GM18498 (cell line): ENCODE data around the gene RMDN2.

Experiments
- ATAC-seq: cut with Tn5 transposase; IDR thresholded peaks from one replicate; pipeline ENCODE4 v1.9.1; 2021; ENCODE audit warnings: mild to moderate bottlenecking, moderate library complexity; ENCODE audit not compliant: unreplicated experiment

Gene RMDN2, protein sequence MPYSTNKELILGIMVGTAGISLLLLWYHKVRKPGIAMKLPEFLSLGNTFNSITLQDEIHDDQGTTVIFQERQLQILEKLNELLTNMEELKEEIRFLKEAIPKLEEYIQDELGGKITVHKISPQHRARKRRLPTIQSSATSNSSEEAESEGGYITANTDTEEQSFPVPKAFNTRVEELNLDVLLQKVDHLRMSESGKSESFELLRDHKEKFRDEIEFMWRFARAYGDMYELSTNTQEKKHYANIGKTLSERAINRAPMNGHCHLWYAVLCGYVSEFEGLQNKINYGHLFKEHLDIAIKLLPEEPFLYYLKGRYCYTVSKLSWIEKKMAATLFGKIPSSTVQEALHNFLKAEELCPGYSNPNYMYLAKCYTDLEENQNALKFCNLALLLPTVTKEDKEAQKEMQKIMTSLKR

DNA sequence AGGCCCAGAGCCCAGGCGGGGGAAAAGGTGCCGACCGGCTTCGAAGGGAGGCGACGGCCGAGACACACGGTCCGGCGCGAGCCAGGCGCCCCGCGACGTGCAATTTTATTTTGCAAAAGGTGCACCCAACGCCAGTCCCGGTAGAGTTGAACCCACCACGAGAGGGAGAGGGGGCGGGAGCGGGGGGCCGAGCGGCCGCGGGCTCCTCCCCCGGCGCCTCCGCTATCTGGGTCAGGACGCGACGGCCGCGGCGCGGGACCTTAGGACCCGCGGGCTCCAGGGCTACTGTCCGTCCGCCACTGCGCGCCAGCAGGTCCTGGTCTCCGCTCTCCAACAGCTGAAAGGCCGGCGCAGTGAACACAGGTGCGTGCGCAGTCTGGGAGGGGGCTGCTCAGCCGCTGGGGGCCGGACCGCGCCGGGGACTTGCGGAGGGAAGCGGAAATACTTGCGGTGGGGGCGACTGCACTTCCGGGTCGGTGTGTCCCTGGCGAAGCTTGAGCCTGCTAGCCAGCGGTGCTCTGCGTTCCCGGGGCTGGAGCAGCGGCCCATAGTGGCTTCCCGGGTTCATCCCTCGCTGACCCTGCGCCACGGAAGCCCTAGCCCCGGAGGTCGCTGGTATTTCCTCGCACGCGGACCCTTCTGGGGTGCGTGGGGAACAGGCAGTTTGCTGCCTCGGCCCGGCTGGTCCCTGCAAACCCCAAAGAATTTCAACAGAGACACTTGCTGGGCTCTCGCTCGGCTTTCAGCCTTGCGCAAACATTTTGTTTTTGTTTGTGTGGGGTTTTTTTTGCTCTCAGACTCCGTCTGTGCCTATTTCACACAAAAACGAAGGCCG, at the start of gene RMDN2:
RMDN2 (plus strand) TSS at position 225 of the 835 bp plus-strand sequence. CDS start 3,991 bp downstream, outside the sequence.
- ATAC-seq, result peak; percentile 89

DNA sequence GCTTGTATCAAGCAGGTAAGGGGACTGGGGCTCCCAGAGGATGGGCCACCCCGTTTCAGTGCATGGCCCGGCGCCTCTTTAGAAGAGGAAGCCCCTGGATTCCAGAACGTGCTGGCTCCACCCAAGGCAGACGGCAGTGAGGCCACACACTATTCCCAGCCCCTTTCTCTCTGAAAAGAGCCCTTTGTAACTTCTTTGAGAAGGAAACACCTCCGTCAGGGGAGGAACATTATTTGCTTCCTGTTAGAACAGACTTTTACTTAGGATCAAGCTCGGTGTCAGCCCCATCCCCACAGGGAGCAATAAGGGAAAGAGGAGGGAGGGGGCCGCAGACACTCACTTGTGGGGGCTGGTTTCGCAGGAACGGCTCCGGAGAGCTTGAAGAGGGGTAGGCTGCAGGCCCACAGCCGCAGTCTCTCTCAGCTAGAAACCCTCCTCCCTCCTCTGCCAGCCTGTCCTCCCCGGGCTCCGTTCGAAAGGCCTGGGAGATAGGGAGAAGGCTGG, 49.6 kb upstream of the RMDN2 start:
- ATAC-seq, result no peak

DNA sequence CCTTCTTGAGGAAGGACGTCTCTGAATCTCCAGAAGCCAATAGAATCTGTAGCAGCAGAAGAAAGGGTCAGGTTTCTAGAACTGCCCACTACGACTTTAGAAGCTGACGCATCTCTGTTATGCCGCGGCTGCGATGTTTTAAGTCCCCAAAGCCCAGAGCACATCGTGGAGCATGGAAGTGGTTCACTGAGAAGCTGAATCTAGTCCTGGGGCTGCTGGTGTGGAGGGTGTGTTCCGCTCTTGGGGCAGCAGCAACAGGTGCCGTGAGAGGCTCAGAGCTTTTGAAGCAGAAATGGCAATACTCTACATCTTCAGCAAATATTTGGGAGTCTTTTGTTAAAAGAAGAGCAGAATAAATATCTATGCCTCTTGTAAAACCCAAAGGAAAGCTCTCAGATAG, 48.9 kb upstream of the RMDN2 start:
- ATAC-seq, result no peak

DNA sequence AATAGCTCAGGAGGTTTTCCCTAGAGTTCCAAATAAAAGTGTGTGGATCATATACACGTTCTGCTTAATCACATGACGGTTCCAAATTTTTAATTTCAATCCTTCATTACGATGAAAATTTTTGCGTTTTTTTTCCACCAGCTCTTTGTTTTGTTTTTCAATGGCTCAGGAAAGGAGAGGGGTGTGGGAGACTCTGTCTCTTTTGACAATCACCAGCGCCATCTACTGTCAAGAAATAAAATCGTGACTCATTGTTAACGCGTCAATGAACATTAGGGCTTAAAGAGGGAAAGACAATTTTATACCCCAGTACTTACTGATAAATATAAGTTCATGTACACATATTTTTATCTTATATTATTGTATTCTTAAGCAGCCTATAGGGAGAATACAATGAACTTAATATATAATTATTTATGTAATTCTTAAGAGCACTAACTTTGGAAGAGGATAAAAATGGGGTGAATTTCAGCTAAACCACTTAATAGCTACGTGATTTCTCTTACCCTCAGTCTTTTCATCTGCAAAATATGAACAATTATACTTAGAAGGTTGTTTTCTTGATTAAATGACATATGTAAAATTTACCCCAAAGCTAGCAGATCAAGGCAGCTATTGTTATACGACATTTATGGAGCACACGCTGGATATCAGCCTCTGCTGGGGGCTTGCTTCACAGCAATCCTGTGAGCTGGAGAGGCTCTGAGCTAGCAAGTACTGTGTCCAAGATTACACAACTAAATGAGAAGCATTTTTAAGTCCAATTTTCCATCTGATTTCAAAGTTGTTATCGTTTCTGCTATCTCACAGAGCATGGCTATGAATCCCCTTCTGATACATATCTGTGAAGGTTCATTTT, 47.4 kb upstream of the RMDN2 start:
- ATAC-seq, result no peak

DNA sequence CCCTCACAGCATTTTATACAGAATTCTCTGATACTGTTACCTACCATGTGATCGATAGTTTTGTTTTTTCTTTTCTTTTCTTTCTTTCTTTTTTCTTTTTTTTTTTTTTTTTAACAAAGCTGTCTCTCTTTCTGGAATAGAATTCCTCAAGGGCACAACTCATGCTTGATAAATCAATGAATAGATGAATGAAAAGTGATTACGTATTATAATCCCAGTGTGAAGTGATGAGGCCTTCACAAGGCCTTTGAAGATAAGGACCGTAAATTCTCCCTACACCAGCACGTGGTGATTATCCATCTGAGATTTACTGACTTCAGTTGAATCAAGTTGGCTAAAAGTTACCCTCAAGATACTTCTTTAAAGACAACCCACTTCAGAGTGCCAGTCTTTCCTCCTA, 46.6 kb upstream of the RMDN2 start:
- ATAC-seq, result no peak

DNA sequence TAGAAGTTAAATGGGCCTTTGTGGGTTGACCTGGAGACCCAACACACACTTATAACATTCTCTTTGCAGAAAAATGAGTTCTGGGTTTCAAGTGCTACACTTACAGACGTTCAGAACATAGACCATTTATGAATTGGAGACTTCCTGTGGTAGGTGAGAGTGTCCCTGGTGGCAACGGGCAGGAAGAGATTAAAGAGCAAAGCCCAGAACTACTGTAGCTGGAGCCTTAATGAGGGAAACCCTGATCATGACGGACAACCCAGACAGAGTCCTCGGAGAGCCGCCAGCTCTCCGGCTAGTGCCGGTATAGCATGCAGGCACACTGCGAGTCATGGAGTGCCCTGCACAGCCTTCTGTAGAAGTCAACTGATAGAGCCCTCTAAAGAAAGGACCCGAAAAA, 44.5 kb upstream of the RMDN2 start:
- ATAC-seq, result no peak

DNA sequence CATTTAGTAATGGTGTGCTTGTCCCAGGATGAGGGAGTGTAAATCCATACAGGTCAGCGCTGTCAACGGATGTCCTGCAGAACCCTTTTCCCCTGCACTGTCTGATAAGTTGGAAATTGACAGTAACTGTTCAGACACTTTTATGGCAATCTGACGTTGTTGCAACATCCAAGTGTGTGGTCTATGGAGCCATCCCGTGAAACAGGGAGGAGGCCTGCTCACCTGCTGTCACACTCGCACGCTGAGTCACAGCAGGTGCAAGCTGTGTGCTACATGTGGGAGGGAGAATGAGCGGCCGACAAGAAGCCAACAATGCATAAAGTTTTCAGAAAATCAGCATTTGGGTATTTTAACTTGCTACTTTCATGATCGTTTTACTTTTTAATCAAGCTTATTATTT, 43.7 kb upstream of the RMDN2 start:
- ATAC-seq, result no peak

DNA sequence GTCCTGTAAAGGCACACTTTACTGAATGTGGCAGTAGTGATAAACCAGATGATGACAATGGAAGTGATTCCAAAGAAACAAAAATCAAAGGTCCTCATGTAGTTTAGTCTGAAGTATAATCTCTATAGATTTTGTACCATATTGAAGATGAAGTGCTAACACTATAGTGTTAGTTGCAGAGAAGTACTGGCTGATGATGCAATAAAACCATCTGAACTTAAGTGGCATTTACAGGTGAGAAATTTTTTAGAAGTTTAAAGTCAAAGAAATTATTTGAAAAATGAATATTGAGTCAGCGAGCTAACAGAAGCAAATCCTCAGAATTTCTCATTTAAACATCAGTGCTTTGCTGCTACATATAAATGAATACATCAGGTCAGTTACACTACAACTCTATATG, 43.1 kb upstream of the RMDN2 start:
- ATAC-seq, result no peak

DNA sequence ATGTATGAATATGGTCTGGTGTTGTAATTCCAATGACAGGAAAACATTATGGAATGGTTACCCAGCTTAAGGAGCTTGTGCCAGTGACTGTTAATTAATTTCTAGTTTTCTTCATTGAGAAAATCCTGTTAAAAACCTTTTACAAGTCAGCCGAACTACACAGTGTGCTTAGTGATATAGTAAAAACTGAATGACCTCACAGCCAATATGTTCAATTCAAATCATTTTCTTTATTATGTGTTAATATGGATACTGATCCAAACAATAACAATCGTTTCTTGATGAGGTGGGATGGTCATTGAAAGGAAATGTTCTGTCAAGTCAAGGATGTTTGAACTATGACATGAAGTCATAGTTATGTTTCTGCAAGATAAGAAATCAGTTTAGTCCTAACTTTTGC, 41.6 kb upstream of the RMDN2 start:
- ATAC-seq, result no peak

DNA sequence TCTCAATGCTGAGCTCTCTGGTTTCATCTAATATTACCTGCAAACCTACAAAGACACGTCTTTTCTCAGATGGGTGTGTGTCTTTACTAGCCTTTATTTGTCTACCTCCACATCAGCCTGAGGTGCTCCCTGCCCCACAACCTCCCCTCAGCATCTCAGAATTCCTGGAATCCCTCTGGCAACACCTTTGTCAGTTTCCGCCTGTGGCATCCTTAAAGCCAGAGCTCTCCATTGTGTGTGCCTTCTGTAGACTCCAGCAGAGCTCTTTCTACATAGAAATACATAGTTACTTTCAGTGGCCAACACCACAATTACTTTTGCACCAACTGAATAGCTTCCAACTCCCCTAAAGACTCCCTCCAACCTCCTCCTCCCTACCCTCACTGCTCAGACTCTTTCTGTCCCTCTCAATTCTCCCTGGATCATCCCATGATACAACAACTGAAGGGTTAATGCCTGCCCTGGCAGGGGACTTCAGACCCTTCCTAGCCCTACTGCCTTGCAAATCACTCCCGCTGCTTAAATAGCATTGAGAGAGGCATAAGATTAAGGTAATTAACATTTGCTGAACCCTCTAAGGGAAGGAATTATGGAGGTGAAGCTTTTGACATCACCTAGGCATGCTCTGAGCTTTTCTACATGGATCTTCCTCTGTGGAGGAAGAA, 39.6 kb upstream of the RMDN2 start:
- no peak for ATAC-seq

DNA sequence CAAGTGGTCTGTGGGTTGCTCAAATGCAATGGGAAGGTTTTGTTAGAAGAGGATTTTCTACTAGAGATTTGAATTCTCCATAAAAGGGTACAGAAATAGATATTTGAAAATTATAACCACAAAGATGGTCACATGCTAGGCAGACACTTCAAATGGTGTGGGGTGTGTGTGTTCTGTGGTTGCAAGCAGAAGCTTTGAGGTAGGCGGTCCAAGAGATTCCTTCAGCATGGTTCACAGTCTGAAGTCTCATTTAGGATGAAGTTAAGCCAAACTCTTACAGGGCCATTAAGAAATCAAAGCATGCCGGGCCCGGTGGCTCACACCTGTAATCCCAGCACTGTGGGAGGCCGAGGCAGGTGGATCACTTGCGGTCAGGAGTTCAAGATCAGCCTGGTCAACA, 38.3 kb upstream of the RMDN2 start:
- no peak for ATAC-seq

DNA sequence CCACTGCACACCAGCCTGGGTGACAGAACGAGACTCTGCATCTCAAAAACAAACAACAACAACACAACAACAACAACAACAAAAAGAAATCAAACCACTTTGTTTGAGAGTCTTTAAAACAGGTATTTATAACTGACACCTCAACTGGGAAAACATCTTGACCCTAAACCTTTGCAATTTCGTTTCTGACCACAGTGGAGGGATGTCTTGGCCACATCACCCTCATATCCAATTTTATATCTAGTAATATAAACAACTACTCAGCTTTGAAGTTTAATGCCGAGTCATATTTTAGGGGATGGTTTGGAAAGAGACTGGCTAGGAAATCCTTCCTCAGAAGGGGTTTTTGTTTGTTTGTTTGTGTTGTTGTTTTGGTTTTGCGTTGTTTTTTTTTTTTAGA, 37.8 kb upstream of the RMDN2 start:
- no peak for ATAC-seq

DNA sequence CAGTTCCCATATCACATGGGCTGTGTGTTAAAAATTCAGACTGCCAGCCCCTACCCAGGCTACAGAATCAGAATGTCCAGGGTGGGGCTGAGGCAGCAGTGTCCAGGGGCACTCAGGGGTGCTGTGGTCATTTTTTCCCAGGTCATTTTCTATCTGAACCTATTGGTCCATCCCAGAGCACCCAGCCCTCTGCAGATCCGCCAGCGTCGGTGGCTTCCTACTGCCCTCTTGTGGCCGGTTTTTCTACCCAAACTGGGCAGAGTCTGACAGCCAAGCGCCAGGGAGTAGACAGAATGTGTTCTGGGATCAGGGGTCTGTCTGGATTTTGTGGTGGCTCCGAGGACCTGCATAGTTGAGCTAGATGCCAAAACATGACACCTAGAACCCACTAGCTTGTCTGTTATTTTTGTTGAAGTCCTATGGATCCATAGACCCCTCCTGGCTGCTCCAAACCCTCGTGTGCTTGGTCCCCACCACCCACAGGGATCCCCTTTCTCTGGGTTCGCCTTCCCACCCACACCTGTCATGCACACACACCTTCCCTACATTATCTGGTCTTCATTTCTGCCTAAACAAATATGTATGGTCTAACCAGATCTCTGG, 34.1 kb upstream of the RMDN2 start:
- peak; percentile 31 for ATAC-seq

DNA sequence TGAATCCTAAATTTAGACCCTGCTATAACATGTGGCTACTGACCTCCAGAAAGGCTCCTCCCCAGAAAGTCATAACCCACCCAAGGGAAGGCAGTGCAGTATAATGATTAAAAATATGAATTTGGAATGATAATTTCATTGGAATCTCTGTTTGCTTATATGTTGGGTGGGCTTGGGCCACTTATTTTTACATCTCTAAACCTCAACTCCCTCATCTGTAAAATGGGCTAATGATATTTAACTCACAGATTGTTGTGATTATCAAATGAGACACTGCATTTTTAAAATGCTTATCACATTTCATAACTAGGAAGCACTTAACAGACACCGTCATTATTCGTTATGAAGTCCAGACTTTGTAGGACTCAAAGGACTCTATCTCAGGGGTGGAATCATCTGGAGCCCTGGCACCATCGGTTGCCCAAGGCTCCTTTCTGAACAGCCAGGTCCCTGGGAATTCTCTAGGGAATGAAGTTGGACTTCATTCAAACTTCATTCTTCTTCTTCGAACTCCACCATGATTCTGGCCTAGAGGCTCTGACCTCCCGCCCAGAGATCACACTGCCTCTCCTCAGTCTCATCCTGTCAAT, 33.1 kb upstream of the RMDN2 start:
- no peak for ATAC-seq

DNA sequence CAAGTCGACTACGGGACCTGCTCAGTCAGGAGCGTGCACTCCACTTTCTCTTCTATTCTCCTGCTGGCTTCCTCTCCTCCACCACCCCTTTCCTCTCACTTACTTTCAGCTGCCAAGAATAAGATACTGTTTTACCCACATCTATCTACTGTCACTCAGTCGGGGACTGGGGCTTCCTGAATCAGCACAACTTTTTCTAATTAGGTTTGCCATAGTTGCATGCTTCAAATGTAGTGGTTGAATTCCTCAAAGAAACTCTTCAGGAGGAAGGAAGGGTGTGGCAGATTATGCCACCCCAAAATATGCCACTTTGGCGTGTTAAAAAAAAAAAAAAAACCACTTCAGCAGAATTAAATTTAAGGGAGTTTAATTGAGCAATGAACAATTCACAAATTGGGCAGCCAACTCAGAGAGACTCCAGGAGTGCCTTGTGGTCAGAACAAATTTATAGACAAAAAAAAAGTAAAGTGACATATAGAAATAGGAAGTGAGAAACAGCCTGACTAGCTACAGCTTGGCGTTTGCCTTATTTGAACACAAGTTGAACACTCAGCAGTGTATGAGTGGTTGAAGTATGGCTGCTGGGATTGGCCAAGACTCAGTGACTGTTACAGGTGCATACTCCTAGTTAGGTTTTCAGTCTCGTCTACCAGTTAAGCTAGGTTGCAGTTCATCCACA, 32.5 kb upstream of the RMDN2 start:
- peak; percentile 82 for ATAC-seq

DNA sequence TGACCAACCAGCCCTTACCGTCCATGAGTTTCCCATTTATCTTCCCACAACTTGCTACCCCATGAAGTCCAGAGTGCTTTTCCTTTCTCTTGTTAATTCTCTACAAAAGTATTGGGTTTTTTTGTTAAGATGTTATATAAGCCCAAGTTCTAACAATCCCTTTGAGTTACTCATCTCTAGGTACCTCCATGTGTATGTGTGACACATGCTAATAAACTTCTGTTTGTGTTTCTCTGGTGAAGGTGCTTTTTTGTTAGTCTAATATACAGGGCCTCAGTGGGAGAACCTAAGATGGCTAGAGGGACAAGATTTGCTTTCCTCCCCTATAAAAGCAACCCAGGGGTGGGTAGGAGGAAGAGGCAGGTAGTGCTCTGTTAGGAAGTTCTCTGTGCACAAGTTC, 31.8 kb upstream of the RMDN2 start:
- ATAC-seq, result no peak

DNA sequence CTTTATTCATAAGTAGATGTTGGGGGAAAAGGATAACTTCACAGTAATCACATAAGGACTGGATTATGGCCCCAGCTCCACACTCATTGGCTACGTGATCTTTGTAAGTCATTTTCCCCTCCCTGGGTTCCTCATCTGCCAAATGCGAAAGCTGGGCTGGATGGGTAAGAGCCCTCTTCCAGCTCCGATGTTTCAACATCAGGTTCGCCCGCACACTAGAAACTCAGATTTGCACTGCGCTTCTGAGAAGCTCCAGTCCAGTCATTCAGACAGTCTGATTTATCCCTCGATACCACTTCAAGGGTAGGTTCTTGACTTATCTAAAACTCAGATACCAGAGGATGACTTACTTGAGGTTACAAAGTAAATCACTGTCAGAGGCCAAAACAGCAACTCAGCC, 31.0 kb upstream of the RMDN2 start:
- no peak for ATAC-seq

DNA sequence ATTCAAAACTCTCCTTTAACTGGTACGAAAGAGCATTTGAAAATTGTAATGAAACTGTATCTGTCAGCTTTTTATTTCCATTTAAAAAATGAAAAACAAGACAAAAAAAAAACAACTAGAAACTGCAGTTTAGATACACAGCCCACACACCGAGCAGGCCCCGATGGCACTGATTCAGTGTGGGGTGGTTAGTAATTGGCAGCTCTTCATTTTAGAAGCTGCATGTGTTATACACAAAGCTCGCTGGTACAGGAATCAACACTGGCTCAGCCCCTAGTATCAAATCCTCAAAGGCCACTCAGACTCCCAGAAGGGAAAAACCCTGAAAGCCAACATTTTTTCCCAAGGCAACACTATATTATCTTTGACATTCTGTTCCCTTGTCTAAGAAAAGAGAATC, 30.5 kb upstream of the RMDN2 start:
- ATAC-seq, result no peak

DNA sequence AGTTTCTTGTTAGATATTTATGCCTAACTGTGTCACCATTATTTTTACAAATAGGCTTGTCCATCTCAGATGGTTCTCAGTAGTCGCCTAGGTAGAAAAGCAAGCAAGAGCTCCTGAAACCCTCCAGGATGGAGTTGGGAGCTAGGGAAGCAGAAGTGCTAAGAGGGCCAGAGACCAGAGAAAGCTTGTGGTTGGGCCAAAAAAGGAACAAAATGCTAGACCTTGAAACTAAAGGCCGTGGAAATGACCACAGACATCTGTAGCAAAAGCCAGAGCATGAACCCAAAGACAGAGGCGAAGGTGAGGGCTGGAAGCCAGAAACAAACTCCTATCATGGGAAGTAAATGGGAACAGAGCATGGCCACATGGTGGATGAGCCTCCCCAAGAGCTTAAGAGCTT, 29.9 kb upstream of the RMDN2 start:
- no peak for ATAC-seq
